H7 (cell line): Measurements from ENCODE around the gene LTV1. TPM values are rescaled to one million over a fixed set of nuclear protein-coding genes. Genes with fewer than 3 reads are reported as not detected.

Experiments
- DNase-seq: peaks from one replicate; pipeline ENCODE4 v3.0.0; 2012
- H3K27me3 ChIP-seq: 2 replicates; pipeline ENCODE4 v1.6.0; 2011; ENCODE audit warnings: mild to moderate bottlenecking, low read length; ENCODE audit not compliant: control insufficient read depth, insufficient read depth
- H3K36me3 ChIP-seq: replicated peaks from 2 replicates; pipeline ENCODE4 v1.5.1; 2011; ENCODE audit warnings: low read length; ENCODE audit not compliant: control insufficient read depth, insufficient read depth
- H3K4me3 ChIP-seq: 2 replicates; pipeline ENCODE4 v1.5.1; 2011; ENCODE audit warnings: low read depth, mild to moderate bottlenecking, control low read depth, low read length, moderate library complexity; ENCODE audit not compliant: insufficient read depth
- total RNA-seq: library from RNA; depleted of rRNA; stranded (reverse); fragments of >200 nt; shearing (Covaris generic); gene quantifications from 2 replicates; pipeline ENCODE4 v1.2.3, GENCODE V29; 2014; rRNA removed

LTV1 gene
- total RNA-seq, 1 experiment from 2014 or later, result 18.8 TPM

GRCh38 chr6:143885116-143885515 lies 42.0 kb downstream of the LTV1 start:
- Histone ChIP-seq H3K27me3 (no peaks in the 10 kb centered on the region), H3K36me3 (no peaks in the 10 kb centered on the region), H3K4me3 (no peak overlapping the region)
- peak; percentile 9 for DNase-seq

- DNase-seq, result no peak
- H3K36me3 ChIP-seq, result no peaks in the 10 kb centered on the region
- no peaks in the 10 kb centered on the region for H3K27me3 ChIP-seq
- no peak overlapping the region for H3K4me3 ChIP-seq
Measured at GRCh38 chr6:143894655-143895054, 51.5 kb downstream of the LTV1 start.

DNA sequence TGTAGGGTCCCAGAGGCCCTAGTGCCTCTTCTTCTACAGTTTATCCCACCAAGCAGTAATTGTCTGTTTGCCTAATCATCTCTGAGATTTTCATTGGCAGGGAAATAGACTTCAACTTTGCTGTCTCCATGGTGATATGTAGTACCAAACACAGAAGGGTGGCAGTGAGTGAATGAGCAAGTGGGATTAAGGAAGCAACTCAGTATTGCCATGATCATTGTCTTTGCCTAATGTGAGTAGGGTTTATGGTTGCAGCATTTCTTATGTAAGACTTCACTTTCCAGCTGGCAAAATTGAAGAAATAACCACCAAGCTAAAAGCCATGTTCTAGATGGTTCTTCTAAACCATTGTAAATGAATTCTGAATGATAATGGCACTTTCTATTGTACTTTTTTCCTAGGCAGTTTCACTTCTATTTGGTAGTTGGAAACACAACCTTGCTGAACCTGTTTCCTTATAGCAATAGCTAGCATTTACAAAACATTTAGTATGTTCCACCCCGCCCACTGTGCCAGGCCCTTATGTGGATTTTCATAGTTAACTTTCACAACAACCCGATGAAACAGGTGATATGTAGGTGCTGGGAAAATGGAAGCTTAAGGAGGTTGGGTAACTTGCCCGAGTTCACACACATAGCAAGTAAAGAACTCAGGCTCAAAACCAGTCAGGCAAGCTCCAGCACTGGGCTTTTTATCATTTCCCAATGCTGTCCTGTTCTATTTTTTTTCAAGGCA lies 53.2 kb downstream of the LTV1 start:
- no peaks in the 10 kb centered on the region for H3K27me3 ChIP-seq
- H3K4me3 ChIP-seq, result no peak overlapping the region
- DNase-seq, result no peak
- H3K36me3 ChIP-seq, result no peaks in the 10 kb centered on the region

DNA sequence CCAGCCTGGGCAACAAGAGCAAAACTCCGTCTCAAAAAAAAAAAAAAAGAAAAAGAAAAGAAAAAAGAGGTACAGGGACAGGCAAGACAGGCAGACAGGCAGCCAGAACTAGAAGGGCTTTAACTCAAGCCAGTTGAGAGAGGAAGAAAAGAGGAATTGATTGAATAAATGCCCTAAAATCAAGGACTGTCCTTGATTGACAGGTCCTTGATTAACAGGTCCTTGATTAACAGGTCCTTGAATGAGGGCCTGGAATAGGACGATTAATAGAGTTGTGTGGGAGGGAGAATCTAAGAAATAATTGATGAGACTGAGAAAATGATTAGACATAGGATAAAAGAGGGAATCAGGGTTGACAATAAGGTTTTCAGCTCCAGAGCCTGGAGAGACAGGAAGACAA lies 57.2 kb downstream of the LTV1 start:
- Histone ChIP-seq H3K36me3 (no peaks in the 10 kb centered on the region), H3K4me3 (no peak overlapping the region), H3K27me3 (no peaks in the 10 kb centered on the region)
- DNase-seq, result no peak

DNA sequence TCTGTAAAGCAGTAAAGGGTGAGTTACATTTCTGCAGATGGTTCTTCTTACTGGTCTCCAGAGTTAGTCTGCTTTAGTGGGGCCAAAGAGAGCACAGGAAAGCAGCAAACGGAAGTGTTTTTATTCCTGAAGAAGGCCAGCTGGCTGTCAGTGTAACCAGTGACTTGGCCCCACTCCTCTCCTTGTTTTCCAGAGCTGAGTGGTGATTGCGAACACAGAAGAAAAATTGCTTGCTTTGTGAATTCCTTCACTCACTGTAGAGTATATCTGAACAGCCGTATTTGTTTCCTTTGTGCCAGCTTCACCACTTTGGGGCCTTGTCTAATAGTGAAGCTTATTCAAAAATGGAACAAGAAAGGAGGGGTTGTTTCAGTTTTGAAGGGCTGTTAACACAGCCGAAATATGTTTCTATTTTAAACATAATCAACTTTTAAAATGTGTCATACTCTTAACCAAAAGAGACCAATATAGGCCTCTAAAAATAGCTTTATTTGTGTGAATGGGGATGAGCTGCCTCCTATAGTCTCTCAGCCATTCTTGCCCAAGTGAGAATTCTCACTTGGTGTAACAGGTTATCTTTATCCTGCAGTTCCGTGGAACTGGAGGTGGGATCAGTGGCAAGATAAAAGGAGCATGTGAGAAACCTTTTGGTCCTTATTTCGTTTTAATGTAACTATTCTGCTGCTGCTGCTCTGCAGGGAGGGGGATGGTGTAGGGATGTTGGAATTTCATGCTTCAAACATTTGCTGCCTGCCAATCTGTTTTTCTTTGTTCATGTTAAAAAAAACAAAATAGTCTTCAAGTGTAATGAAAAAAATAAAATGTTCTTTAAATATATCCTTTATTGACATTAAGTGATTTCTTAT lies 59.0 kb downstream of the LTV1 start:
- DNase-seq, result no peak
- H3K4me3 ChIP-seq, result no peak overlapping the region
- no peaks in the 10 kb centered on the region for H3K36me3 ChIP-seq
- H3K27me3 ChIP-seq, result no peaks in the 10 kb centered on the region

- Histone ChIP-seq H3K4me3 (no peak overlapping the region), H3K36me3 (no peaks in the 10 kb centered on the region)
Measured at GRCh38 chr6:143902827-143903226, 59.7 kb downstream of the LTV1 start.

DNA sequence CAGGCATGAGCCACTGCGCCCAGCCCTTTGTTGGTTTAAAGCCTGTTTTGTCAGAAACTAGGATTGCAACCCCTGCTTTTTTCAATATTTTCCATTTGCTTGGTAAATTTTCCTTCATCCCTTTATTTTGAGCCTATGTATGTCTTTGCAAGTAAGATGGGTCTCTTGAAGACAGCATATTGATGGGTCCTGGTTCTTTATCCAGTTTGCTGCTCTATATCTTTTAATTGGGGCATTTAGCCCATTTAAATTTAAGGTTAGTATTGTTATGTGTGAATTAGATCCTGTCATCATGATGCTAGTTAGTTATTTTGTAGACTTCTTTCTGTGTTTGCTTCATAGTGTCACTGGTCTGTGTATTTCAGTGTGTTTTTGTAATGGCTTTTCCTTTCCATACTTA lies 67.9 kb downstream of the LTV1 start:
- Histone ChIP-seq H3K27me3 (no peaks in the 10 kb centered on the region), H3K4me3 (no peak overlapping the region), H3K36me3 (no peaks in the 10 kb centered on the region)
- DNase-seq, result no peak

More at GRCh38 chr6:143902827-143903226, 59.7 kb downstream of the LTV1 start:
- no peaks in the 10 kb centered on the region for H3K27me3 ChIP-seq
- DNase-seq, result no peak

DNA sequence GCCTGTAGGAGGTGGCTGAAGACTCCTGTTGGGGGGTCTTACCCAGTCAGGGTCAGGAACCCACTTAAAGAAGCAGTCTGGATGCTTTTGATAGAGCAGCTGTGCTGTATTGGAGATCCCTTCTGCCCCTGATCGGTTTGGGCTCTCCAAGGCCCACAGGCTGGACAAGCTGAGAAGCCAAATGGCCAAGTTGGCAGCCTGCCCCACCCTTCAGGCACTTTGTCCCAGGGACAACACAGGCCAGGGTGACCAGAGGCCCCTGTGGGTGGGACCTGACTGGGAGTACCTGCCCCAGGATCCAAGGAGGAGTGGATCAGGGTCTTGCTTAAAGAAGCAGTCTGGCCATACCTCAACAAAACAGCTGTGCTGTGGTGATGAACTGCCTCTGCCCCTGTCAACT lies 69.5 kb downstream of the LTV1 start:
- DNase-seq, result no peak
- H3K36me3 ChIP-seq, result no peaks in the 10 kb centered on the region
- H3K4me3 ChIP-seq, result no peak overlapping the region
- H3K27me3 ChIP-seq, result no peaks in the 10 kb centered on the region

Other genes with a start within 250 kb of the LTV1 start
- gene PHACTR2, start 165.4 kb upstream of the LTV1 start, total RNA-seq, result 35.1 and 38.4 TPM in 2 replicates
- not detected in 2 replicates for gene ZC2HC1B, start 21.1 kb downstream of the LTV1 start, total RNA-seq
- 0.07 and 1.7 TPM in 2 replicates for gene PLAGL1, start 164.9 kb downstream of the LTV1 start, total RNA-seq